Measurements from ENCODE around the gene SDF4. TPM values are rescaled to one million over a fixed set of nuclear protein-coding genes. Genes with fewer than 3 reads are reported as not detected.

Gene SDF4
- total RNA-seq, 6 donors from 2014 or later = 79.0 to 172 (median 148) TPM

DNA sequence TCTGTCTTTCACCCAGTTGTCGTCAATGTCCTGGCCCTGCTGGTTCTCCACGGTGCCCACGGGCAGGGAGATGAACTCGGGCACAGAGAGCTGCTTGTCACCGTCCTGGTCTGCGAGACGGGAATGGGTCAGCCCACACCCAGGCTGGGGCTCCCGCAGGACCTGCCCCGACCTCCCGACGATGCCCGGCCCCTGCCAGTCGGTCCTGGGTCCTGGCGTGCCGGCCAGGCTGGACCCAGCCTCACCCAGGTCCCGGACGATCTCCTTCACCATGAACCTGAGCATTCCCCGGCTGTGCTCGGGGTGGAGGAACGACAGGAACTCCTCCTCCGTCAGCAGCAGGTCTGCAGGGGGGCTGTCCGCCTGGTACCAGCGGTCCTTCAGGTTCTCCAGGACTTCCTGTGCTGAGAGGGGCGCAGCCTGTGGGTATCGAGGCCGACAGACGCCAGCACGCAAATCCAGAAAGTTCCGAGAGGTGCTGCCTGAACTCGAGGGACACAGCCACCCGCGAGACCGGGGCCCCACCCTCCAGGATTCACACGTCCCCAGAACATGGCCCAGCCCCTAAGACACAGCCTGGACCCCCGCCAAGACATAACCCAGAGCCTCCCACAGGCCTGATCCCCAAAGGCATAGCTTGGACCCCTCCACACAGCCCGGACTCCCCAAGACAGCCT is 13.1 kb downstream of the SDF4 start:
- DNase-seq (peak in 1 of 2 donors; percentile 79), ATAC-seq (ENCODE audit: low FRiP score in 2 of 2) (no peak)
- H3K27ac ChIP-seq = no peak overlapping the region
- peaks cover 12 to 20% (median 17%) of the 10 kb centered on the region in 4 donors for H3K4me1 ChIP-seq
- H3K9me3 ChIP-seq = no peaks in the 10 kb centered on the region
- peaks cover 33 to 79% (median 69%) of the 10 kb centered on the region in 4 donors for H3K36me3 ChIP-seq
- TF ChIP-seq POLR2A (IDR thresholded peaks at IDR 0.05) (no peak), POLR2AphosphoS5 (IDR thresholded peaks at IDR 0.05) (no peak), EP300 (IDR thresholded peaks at IDR 0.05) (no peak)
- TF ChIP-seq, protein P1, sequence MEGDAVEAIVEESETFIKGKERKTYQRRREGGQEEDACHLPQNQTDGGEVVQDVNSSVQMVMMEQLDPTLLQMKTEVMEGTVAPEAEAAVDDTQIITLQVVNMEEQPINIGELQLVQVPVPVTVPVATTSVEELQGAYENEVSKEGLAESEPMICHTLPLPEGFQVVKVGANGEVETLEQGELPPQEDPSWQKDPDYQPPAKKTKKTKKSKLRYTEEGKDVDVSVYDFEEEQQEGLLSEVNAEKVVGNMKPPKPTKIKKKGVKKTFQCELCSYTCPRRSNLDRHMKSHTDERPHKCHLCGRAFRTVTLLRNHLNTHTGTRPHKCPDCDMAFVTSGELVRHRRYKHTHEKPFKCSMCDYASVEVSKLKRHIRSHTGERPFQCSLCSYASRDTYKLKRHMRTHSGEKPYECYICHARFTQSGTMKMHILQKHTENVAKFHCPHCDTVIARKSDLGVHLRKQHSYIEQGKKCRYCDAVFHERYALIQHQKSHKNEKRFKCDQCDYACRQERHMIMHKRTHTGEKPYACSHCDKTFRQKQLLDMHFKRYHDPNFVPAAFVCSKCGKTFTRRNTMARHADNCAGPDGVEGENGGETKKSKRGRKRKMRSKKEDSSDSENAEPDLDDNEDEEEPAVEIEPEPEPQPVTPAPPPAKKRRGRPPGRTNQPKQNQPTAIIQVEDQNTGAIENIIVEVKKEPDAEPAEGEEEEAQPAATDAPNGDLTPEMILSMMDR (IDR thresholded peaks at IDR 0.05) = no peak
- H3K27me3 ChIP-seq = no peaks in the 10 kb centered on the region
- no peak overlapping the region for H3K4me3 ChIP-seq
- 96 to 100% methylated on average over 2 to 35 of the region's 36 CpGs for WGBS, 2 donors

DNA sequence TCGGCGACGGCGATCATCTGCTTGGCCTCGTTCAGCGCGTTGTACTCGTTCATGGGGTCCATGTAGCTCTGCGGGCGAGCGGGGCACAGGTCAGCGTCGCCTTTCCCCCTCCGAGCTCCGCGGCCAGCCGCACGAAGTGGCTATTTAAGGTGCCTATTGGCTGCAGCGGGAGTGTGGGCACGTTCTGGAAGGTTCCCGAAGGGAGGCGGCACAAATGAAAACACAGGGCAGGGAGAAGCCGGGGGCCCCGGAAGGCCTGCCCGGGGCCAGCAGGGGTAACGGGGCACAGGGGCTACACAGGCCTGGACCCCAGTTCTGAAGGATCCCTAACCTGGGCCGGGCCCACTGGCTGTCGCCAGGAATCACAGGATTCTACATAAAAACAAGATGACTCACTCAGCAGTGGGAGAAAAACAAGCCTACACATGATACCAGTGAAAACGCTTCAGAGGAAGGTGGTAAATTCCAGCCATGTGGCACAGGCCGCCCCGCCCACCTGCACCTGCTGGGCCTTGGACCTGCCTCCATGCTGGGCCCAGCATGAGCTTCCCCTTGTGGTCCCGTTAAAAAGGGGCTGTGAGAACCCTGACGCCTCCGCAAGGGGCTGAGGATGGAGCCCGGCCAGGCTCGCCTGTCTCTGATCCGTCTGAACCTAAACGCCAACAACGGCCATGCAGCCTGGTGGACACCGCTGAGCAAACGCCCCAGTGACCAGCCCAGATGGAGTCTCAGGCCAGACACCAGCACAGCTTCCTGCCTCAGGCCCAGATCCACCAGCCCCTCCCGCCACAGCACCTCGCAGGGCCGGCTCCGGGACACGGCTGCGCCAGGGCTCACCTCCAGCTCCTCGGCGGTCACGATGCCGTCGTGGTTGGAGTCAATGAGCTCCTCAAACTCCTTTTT is 13.9 kb downstream of the SDF4 start:
- H3K4me1 ChIP-seq = peaks cover 20 to 28% (median 25%) of the 10 kb centered on the region in 4 donors
- WGBS, 2 donors = 93 to 95% methylated on average over 37 to 52 of the region's 52 CpGs
- ATAC-seq (ENCODE audit: low FRiP score in 2 of 2) (no peak), DNase-seq (peak in 1 of 2 donors; percentile 84)
- peaks cover 29 to 71% (median 61%) of the 10 kb centered on the region in 4 donors for H3K36me3 ChIP-seq
- TF ChIP-seq EP300 (IDR thresholded peaks at IDR 0.05) = no peak
- TF ChIP-seq, protein P1 (IDR thresholded peaks at IDR 0.05) = no peak
- TF ChIP-seq POLR2A (IDR thresholded peaks at IDR 0.05) = no peak
- TF ChIP-seq POLR2AphosphoS5 (IDR thresholded peaks at IDR 0.05) = no peak
- no peak overlapping the region for H3K27ac ChIP-seq
- H3K9me3 ChIP-seq = no peaks in the 10 kb centered on the region
- H3K4me3 ChIP-seq = no peak overlapping the region
- H3K27me3 ChIP-seq = no peaks in the 10 kb centered on the region

DNA sequence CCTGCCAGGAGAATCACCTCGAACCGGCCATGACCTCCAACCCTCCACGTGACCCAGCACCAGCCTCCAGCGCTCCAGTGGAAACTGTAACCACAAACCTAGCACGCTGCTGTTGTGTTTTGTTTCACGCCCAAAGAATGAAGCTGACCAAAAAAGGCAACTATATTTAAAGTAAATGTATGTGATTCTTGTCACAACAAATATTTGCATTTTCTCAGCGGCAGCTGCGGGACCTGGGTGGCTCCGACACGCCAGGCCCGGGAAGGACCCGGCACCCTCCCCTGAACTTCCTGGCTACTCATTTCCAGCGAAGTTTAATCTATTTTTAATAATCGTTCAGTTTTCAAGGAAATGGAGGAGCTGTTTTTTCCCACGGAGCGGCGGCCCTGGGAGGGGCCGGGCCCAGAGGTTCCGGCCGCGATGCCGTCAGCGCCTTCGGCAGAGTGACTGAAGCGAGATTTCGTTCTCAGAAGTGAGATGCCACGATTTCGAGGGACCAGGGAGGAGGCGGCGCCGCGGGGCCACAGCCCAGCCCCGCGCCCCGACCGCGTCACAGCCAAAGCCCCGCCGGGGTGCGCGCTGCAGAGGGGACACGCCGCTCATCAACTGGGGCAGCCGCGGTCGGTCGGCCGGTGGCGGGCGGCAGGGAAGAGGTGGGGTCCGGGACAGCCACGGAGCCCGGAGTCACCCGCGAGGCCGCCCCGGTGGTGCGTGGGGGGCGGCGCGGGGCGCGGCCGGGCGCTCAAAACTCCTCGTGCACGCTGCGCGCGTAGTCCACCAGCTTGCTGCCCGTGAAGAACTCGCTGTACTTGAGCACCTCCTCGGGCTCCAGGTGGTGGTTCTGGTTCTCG is 14.8 kb downstream of the SDF4 start:
- no peak overlapping the region for H3K27ac ChIP-seq
- DNase-seq = peak in 1 of 2 donors; percentile 85

More for the DNA sequence above, 14.8 kb downstream of the SDF4 start:
- Histone ChIP-seq H3K4me1 (peaks cover 20 to 35% (median 30%) of the 10 kb centered on the region in 4 donors), H3K36me3 (peaks cover 20 to 62% (median 52%) of the 10 kb centered on the region in 4 donors), H3K4me3 (no peak overlapping the region), H3K27me3 (no peaks in the 10 kb centered on the region), H3K9me3 (no peaks in the 10 kb centered on the region)
- WGBS, 2 donors = 92 to 93% methylated on average over 57 to 67 of the region's 74 CpGs
- TF ChIP-seq, protein P1 (IDR thresholded peaks at IDR 0.05) = no peak
- TF ChIP-seq POLR2A (IDR thresholded peaks at IDR 0.05) = no peak
- no peak for TF ChIP-seq EP300 (IDR thresholded peaks at IDR 0.05)
- no peak for TF ChIP-seq POLR2AphosphoS5 (IDR thresholded peaks at IDR 0.05)
- ATAC-seq (ENCODE audit: low FRiP score in 2 of 2) = no peak

Measured in upper lobe of left lung (tissue), 6 donors.